Loucy (cell line): ENCODE results near the gene SOCS7.

Experiments used
- H2AFZ ChIP-seq: fragments of 200-600 bp; sonication (generic); 2 replicates; pipeline ENCODE4 v1.6.0; 2016; ENCODE audit warnings: antibody characterized with exemption, mild to moderate bottlenecking, low read length, moderate library complexity
- H3F3A ChIP-seq: fragments of 200-600 bp; 2 replicates; pipeline ENCODE4 v1.6.0; 2016; ENCODE audit warnings: antibody characterized with exemption, low read depth, mild to moderate bottlenecking
- H3K27me3 ChIP-seq: fragments of 200-600 bp; sonication (generic); 2 replicates; pipeline ENCODE4 v1.6.1; 2014; ENCODE audit warnings: low read length, mild to moderate bottlenecking; ENCODE audit not compliant: insufficient read depth, poor library complexity, severe bottlenecking
- H3K36me3 ChIP-seq: fragments of 200-600 bp; sonication (generic); 2 replicates; pipeline ENCODE4 v1.6.1; 2016; ENCODE audit warnings: low read length; ENCODE audit not compliant: insufficient read depth
- H3K4me1 ChIP-seq: fragments of 200-600 bp; sonication (generic); 2 replicates; pipeline ENCODE4 v1.5.1; 2014; ENCODE audit warnings: low read length, mild to moderate bottlenecking; ENCODE audit not compliant: insufficient read depth, poor library complexity, severe bottlenecking
- H3K4me2 ChIP-seq: fragments of 200-600 bp; sonication (generic); 2 replicates; pipeline ENCODE4 v1.6.0; 2014; ENCODE audit warnings: antibody characterized with exemption, low read length, low read depth, mild to moderate bottlenecking; ENCODE audit not compliant: poor library complexity, severe bottlenecking
- H3K4me3 ChIP-seq: fragments of 200-600 bp; sonication (generic); 2 replicates; pipeline ENCODE4 v1.5.1; 2014; ENCODE audit warnings: low read length, mild to moderate bottlenecking, mixed read lengths; ENCODE audit not compliant: poor library complexity, severe bottlenecking
- H3K79me2 ChIP-seq: fragments of 200-600 bp; sonication (generic); 2 replicates; pipeline ENCODE4 v1.6.1; 2014; ENCODE audit warnings: low read length; ENCODE audit not compliant: insufficient read depth
- H3K9ac ChIP-seq: fragments of 200-600 bp; sonication (generic); 2 replicates; pipeline ENCODE4 v1.6.0; 2014; ENCODE audit warnings: mild to moderate bottlenecking, low read depth, low read length, moderate library complexity; ENCODE audit not compliant: poor library complexity, severe bottlenecking
- H3K9me2 ChIP-seq: fragments of 200-600 bp; sonication (generic); replicated peaks from 2 replicates; pipeline ENCODE4 v1.6.1; 2016; ENCODE audit warnings: low read depth, low read length, mixed read lengths
- H3K9me3 ChIP-seq: fragments of 200-600 bp; sonication (generic); 2 replicates; pipeline ENCODE4 v1.6.1; 2014; ENCODE audit warnings: mild to moderate bottlenecking, antibody characterized with exemption, low read length, low read depth; ENCODE audit not compliant: insufficient read depth
- H4K20me1 ChIP-seq: fragments of 200-600 bp; sonication (generic); 2 replicates; pipeline ENCODE4 v1.6.0; 2014; ENCODE audit warnings: antibody characterized with exemption, low read length, mild to moderate bottlenecking; ENCODE audit not compliant: insufficient read depth, poor library complexity, severe bottlenecking
- EZH2phosphoT487 ChIP-seq: fragments of 200-600 bp; IDR thresholded peaks from 2 replicates; pipeline ENCODE4 v1.6.1; 2018; ENCODE audit warnings: antibody characterized with exemption, mild to moderate bottlenecking, moderate library complexity, borderline replicate concordance
- TF ChIP-seq, protein P1 (sequence below): fragments of 200-600 bp; sonication (generic); conservative IDR thresholded peaks from 2 replicates; pipeline ENCODE4 v1.5.1; 2014; ENCODE audit warnings: mild to moderate bottlenecking, antibody characterized with exemption, low read length

SOCS7 gene

DNA sequence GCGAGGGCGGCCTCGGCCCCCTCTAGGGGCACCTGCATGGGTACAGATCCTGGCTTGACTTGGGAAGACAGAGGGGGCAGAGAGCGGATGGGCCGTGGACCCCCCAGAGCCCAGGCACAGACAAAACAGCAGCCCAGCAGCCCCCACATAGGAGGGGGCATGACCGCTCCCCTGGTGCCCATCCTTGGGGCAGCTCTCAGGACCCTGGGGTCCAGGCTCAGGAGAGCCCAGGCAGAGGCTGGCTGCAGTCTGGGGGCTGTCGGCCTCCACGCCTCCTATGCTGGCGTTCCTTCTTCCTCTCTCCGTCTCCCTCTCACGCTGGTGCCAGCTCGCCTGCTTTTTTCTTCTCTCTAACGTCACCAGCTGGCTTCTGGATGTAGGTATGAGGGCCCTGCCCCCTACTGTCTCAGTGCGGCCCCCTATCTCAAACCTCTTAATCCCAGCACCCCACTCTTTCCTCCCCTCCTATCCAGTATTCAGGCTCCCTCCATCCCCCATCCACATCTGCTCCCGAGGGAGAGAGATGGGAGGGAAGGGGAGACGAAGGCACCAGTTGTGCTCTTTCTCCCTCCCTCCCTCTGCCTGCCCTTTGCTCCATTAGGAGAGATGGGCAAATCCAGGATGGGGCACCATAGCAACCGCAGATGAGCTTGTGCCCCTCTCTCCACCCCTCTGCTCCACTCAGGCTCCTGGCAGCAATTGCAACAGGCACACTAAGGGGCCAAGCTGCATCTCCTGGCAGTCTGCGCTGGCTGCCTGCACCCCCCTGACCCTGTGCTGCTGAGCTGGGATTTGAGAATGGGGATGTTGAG, 7.8 kb upstream of the SOCS7 start, which contains the start of gene GPR179:
TSS of gene GPR179 (minus strand) at position 349 of the 812 bp plus-strand sequence. CDS start at position 182, 167 bp downstream.
- no peak within 1 kb of the TSS for H3K9ac ChIP-seq
- H3K27me3 ChIP-seq, result no peaks in the 10 kb centered on the region
- H3K36me3 ChIP-seq, result no peaks in the 10 kb centered on the region
- no peak for TF ChIP-seq EZH2phosphoT487
- H3K9me3 ChIP-seq, result no peaks in the 10 kb centered on the region
- no peaks in the 10 kb centered on the region for H3K79me2 ChIP-seq
- no peaks in the 10 kb centered on the region for H4K20me1 ChIP-seq
- H3K4me2 ChIP-seq, result no peak within 1 kb of the TSS
- no peak within 1 kb of the TSS for H3K4me3 ChIP-seq
- H3K9me2 ChIP-seq, result no peaks in the 10 kb centered on the region
- no peak within 1 kb of the TSS for H2AFZ ChIP-seq
- H3K4me1 ChIP-seq, result no peaks in the 10 kb centered on the region
- H3F3A ChIP-seq, result no peaks in the 10 kb centered on the region

DNA sequence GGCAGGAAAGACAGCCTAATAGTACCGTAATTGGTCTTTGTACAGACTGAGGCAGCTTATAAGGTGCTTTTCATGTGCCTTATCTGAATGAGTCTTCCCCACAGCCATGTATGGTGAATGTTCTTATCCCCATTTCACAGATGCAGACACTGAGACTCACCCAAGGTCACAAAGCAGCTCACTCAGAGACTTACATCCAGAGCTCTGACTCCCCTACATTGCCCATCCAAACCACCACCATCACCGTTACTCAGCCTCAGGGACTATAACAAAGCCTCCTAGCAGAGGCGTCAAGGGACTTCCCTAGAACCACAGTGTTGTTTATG, 7.3 kb upstream of the SOCS7 start:
- Histone ChIP-seq H3K4me1 (no peaks in the 10 kb centered on the region), H3K36me3 (no peaks in the 10 kb centered on the region), H4K20me1 (no peaks in the 10 kb centered on the region), H3K4me2 (no peak overlapping the region), H3K27me3 (no peaks in the 10 kb centered on the region), H3K9ac (no peak overlapping the region), H3K4me3 (no peak overlapping the region), H3K9me2 (no peaks in the 10 kb centered on the region), H2AFZ (no peak overlapping the region), H3K79me2 (no peaks in the 10 kb centered on the region), H3F3A (no peaks in the 10 kb centered on the region), H3K9me3 (no peaks in the 10 kb centered on the region)
- no peak for TF ChIP-seq EZH2phosphoT487

DNA sequence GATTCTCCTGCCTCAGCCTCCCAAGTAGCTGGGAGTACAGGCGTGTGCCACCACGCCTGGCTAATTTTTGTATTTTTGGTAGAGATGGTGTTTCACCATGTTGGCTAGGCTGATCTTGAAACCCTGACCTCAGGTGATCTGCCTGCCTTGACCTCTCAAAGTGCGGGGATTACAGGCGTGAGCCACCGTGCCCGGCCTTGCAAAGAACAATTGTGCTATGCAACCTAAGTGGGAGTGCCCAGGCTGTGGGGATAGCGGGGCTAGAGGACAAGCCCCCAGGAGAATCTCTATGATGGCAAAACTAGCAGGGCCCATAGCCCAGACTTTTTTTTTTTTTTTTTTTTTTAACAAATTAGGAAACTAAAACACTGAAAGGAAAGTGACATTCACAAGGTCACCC, 5.9 kb upstream of the SOCS7 start:
- Histone ChIP-seq H3K4me1 (no peaks in the 10 kb centered on the region), H3K79me2 (no peaks in the 10 kb centered on the region), H3K9ac (no peak overlapping the region), H3F3A (no peaks in the 10 kb centered on the region), H3K27me3 (no peaks in the 10 kb centered on the region), H4K20me1 (no peaks in the 10 kb centered on the region), H3K4me3 (no peak overlapping the region), H2AFZ (no peak overlapping the region), H3K9me2 (no peaks in the 10 kb centered on the region), H3K4me2 (no peak overlapping the region), H3K36me3 (no peaks in the 10 kb centered on the region), H3K9me3 (no peaks in the 10 kb centered on the region)
- TF ChIP-seq, protein P1, sequence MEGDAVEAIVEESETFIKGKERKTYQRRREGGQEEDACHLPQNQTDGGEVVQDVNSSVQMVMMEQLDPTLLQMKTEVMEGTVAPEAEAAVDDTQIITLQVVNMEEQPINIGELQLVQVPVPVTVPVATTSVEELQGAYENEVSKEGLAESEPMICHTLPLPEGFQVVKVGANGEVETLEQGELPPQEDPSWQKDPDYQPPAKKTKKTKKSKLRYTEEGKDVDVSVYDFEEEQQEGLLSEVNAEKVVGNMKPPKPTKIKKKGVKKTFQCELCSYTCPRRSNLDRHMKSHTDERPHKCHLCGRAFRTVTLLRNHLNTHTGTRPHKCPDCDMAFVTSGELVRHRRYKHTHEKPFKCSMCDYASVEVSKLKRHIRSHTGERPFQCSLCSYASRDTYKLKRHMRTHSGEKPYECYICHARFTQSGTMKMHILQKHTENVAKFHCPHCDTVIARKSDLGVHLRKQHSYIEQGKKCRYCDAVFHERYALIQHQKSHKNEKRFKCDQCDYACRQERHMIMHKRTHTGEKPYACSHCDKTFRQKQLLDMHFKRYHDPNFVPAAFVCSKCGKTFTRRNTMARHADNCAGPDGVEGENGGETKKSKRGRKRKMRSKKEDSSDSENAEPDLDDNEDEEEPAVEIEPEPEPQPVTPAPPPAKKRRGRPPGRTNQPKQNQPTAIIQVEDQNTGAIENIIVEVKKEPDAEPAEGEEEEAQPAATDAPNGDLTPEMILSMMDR, result no peak
- no peak for TF ChIP-seq EZH2phosphoT487

DNA sequence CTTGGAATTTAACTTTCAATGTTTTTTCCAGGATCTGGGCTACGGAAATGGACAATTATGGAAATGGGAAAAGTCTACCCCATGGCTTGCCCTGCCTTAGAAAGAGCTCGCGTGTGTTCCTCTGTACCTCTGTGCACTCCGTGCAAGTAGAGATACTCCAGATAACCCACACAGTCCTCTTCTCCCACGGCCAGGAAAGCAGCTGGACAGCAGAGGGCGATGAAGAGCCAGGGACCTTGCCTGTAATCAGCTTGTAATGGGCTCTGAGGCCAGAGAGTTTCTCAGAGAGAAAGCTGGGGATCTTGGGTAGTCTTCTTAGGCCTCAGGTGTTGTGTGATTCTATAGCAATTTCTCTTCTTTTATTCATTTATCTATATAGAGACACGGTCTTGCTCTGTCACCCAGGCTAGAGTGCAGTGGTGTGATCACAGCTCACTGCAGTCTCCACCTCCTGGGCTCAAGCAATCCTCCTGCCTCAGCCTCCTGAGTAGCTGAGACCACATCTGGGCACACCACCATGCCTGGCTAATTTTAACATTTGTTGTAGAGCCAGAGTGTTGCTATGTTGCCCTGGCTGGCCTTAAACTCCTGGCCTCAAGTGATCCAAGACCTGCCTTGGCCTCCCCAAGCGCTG, 2.4 kb upstream of the SOCS7 start:
- TF ChIP-seq EZH2phosphoT487, result no peak
- TF ChIP-seq, protein P1, result peak; percentile 96
- Histone ChIP-seq H2AFZ (no peak overlapping the region; the same call in 1 of the 2 replicates), H3K36me3 (no peaks in the 10 kb centered on the region), H3F3A (no peaks in the 10 kb centered on the region), H4K20me1 (peaks cover 15% of the 10 kb centered on the region), H3K79me2 (peaks cover 22% of the 10 kb centered on the region), H3K9ac (no peak overlapping the region), H3K4me1 (peaks cover 21% of the 10 kb centered on the region), H3K4me2 (no peak overlapping the region), H3K9me2 (no peaks in the 10 kb centered on the region), H3K9me3 (no peaks in the 10 kb centered on the region), H3K27me3 (no peaks in the 10 kb centered on the region), H3K4me3 (no peak overlapping the region)
